Activated gamma-delta T cell (primary cell): Measurements from ENCODE around the gene IGSF3.

ENCODE experiments used
- DNase-seq: peaks from one replicate; lab custom pipeline; 2025; lab: John Stamatoyannopoulos, UW

Gene IGSF3

DNA sequence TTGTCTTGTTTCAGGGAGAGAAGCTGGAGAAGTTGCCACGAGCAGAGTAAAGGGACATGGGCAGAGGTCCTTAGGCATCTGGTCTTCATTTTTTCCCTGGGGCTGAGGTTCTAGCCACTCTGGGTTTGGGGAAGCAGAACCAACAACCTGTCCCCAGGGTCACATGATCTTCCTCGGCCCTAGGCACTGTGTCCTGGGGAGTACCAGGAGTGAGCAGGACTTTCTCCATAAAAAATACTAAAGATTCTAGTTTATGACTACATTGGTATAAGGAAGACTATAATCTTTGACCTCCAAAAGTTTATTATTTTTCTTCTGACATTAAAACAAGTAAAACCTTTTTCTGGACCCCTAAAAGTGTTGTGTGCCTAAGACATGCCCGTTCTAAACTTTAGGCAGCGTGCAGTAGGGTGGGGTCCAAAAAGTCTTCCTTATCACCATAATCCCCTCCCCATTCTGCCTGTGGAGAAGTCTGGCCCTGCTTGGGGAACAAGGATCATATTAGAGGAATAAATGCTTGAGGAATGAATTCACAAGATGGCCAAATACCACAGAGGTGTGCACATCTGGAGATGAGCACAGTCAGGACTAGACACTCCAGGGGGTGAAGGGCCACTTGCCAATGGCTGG is 19.3 kb upstream of the IGSF3 start:
- DNase-seq: no peak

DNA sequence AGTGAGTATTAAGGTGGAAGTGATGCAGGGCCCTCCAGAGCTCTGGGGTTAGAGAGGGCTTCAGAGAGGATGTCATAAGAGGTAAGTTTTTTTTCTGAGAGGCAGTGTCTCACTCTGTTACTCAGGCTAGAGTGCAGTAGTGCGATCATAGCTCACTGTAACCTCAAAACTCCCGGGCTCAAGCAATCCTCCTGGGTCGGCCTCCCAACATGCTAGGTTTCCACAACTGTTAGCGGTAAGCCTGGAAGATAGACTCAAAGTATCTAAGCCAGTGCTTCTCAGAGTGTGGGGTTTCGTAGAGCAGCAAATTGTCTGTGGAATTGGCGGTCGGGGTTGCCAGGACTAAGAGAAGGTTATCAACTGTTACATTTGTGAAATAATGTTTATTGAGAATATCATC is 18.6 kb upstream of the IGSF3 start:
- no peak for DNase-seq

DNA sequence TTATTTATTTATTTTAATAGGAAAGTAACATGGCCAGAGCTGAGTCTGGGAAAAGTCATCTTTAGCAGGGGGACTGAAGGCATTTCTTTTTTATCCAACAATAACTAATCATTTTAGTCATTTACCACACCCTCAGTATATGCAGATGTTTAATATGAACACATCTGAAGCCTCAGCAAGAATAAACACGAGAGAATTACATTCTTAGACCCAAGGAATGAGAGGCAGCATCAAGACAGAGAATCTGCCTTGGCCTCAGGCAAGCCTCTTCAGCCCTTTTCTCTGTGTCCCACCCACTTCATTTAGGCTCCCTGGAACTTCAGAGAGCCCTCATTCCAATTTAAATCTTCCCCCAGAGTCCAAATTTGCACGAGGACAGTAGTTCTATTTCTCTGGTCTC is 17.0 kb upstream of the IGSF3 start:
- DNase-seq: no peak

DNA sequence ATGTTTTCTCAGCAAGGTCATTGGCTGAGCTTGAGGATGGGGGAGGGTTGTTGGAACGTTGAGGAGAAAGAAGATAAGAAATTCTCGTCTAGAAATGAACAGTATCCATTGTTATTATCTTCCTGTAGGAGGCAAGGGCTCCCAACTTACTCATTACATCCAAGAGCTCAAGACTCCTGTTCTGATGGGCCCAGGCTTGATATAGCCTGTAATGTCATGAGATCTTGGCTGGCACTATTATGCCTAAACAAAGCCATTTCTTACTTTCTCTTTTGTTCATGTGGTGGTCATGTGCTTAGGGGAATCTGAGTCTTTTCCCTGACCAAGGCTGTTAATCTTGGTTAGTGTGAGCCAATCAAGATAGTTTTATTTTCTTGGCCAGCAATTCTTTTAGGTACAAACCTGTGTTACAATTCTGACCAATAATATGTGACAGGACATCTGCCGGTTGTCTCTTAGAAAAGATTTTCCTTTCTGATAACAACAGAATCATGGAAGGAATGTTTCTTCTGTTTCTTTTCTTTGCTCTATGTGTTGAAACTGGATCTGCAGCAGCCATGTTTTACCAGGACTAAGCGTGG is 15.2 kb upstream of the IGSF3 start:
- no peak for DNase-seq

DNA sequence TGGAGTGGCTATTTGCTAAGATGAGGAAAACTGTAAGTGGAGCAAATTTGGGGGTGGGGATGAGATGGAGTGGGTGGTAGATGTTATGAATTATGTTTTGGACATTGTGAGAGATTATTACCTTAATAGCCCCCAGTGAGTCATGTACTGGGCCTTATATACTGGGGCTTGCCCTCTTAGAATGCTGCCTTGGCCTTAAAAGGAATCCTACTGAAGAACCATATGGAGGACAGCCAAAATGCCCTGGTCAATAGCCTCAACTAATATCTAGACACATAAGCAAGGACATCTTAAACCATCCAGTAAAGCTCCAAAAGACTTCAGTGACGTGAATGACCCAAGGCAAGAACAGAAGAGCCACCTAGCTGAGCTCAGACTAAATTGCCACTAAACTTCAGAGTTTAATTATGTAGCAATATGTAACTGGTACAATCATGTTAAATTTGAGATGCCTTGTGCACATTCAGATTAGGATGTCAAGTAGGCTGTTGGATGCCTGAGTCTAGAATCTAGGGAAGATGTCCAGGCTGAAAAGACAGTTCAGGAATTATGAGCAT is 13.9 kb upstream of the IGSF3 start:
- DNase-seq: no peak

- DNase-seq: no peak
Observed at GRCh38 chr1:116680752-116681151, 13.2 kb upstream of the IGSF3 start.

GRCh38 chr1:116679828-116680628 is 12.5 kb upstream of the IGSF3 start:
- no peak for DNase-seq

DNA sequence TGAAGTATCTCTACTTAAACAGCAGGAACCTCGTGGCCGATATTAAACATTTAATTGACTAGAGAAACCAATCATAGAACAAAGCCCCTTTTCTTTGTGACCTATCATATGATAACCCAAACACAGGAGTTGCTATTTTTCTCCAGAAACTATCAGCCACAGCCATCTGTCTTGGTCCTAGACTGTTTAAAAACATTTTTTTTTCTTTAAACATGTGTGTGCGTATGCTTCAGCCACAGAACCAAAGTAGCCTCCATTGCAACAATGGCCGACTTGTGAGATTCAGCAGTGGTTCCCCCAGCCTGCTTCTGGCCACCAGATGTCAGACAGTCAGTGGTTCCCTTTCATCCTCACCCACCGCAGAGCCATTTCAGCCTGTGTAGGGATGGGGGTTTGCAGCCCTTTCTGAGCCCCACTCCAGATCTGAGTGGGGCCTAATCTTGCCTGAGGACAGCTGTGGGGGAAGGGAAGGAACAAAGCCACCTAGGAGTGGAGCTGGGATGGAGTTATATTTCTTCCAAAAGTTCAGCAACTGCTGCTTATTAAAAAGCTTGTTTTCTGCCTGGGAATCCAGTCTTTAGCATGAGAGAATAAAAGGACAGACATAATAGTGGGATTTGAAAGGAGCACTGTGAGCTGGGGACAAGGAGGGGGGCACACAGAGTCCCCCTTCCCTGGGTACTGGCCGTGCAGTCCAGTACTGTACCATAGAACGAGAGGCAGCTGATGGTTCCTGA is 11.7 kb upstream of the IGSF3 start:
- no peak for DNase-seq

- no peak for DNase-seq
Observed at GRCh38 chr1:116678732-116679090, 11.2 kb upstream of the IGSF3 start.

GRCh38 chr1:116677474-116678062 is 10.0 kb upstream of the IGSF3 start:
- no peak for DNase-seq

DNA sequence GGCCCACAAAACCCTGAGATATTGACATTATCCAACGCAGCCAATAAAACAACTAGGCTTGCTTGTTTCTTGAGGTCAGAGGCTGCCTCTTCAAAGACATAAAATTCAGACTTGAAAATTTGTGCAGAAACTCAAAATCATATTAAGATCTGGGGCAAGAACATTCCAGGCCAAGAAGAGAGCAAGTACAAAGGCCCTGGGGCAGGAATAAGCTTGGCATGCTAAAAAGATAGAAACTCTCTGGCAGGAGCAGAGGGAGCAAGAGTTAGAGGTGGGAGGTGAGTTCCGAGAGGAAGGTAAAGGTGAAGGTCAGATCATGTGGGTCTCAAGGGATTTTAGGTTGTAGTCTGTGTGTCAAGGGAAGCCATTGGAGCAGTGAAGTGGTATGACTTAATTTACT is 8.8 kb upstream of the IGSF3 start:
- no peak for DNase-seq

DNA sequence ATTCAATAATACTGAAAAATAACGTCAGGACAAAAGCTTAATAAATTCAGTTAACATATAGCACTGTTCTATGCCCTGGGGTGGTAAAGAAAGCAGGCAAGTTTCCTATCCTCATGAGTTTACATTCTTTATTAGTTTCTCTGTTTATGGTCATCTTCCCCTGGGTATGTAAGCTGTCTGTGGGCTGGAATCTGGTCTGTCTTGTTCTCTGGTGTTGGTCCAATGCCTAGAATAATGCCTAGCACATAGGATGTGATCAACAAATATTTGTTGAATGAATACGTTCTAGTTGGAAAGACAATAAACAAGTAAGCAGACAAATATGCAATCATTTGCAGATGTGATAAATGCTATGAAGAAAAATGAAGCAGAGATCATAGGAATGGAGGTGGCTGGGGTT is 7.2 kb upstream of the IGSF3 start:
- no peak for DNase-seq

DNA sequence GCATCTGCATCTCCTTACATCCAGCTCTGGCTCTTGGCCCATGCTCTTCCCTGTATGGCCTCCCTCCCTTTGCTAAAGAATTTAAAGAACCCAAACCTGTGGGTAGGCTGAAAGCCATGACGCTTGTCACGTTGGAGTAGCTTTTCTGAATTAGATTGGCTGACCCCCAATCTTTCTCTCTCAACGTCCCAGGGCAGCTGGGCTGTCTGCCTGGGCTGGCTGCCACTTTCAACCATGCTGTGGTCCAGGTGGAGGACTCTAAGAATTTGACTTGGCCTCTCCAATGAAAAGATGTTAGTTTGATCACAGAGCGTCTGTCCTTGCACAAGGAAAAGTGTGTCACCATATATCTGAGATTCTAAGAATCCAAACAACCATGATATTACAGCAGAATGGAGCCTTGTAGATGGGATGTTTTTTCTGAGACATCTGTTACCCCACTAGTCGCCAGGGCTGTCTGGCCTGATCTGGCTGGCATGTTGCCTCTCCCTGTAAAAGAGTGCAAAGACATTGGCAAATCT is 6.5 kb upstream of the IGSF3 start:
- DNase-seq: no peak

DNA sequence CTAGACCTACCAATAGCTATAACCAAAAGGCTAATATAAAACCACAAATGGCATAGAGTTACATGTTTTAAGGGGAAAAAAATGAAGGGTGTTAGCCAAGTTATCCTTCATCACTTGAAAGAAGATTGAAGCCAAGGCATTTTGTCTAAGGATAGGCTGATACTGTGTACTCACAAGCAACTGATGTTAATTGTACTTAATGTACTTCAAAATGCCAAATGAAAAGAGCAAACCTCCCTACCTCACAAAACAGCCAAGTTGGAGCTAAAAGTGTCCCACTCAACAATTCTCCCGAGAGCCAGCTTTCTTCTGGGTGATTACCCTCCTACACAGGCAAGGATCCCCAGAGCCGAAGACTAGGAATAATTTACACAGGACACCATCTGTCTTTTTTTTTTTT is 4.4 kb upstream of the IGSF3 start:
- no peak for DNase-seq

DNA sequence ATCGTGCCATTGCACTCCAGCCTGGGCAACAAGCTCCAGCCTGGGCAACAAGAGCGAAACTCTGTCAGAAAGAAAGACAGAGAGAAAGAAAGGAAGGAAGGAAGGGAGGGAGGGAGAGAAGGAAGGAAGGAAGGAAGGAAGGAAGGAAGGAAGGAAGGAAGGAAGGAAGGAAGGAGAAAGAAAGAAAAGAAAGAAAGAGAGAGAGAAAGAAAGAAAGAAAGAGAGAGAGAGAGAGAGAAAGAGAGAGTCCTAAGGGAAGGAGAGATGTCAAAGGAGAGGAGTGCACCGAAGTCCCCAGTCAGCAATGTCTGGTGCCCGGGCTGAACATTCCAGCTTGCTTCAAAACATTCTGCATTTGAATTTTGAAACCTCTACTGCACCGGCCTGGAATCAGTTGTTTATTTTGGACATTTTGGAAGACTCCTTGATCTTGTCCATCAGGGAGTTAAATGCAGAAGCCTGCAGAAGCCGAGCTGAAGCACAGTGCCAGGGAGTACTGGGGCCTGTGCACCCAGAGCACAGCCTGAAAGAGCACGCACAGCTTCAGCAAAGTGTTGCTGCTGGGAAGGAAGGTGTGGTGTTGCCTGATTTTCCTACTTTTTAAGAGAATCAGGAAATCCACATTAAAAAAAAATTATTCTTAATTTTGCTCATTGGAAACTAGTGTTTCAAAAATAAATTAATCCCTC is 3.7 kb upstream of the IGSF3 start:
- DNase-seq: no peak

DNA sequence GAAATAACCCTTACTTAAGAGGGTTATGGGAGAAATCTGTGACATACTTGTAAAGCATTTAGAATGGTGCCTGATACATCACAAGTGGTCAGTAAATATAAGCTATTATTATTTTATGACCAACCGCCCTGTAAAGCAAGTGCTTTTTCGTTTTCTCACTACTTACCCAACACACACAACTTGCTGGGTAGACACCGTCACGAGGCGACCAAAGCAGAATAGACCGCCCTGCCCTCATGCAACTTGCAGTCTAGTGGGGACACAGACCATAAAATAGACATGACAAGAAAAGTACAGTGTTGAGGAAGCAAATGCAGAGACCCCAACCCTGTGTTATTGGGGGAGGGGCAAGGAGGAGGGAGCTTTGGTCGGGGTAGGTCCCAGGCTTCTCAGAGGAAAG is 744 bp upstream of the IGSF3 start:
- no peak for DNase-seq

DNA sequence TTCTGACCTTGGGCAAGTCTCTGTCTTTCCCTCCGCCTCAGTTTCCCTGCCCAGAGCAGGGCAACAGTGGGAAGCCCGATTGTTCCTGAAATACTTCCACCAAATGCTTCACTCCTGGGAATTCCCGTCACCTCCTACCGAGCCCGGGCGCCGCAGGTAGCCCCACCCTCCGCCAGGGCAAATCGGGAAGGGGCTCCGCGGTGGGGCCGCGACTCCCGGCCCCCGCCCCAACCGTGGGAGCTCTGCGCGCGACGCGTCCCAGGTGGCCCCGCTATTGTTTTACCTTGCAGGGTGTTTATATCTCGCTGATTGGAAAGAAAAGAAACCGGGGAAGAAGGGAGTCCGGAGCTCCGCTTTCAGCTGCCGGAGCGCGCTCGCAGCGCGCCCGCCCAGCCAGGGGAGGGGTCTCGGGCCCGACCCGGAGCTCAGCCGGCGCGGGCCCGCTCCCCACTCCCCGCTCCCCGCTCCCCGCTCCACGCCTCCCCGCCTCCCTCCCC is 407 bp downstream of the IGSF3 start:
- no peak for DNase-seq

GRCh38 chr1:116666187-116667077 is 1.1 kb downstream of the IGSF3 start:
- no peak for DNase-seq

- DNase-seq: no peak
Observed at GRCh38 chr1:116664978-116665371, 2.6 kb downstream of the IGSF3 start.

GRCh38 chr1:116664366-116664977 is 3.1 kb downstream of the IGSF3 start:
- DNase-seq: no peak
